ENCODE measurements around the gene LRP1-AS. TPM values are rescaled to one million over a fixed set of nuclear protein-coding genes. Genes with fewer than 3 reads are reported as not detected.

The LRP1-AS gene
- total RNA-seq, 2 donors from 2014 or later = not detected

DNA sequence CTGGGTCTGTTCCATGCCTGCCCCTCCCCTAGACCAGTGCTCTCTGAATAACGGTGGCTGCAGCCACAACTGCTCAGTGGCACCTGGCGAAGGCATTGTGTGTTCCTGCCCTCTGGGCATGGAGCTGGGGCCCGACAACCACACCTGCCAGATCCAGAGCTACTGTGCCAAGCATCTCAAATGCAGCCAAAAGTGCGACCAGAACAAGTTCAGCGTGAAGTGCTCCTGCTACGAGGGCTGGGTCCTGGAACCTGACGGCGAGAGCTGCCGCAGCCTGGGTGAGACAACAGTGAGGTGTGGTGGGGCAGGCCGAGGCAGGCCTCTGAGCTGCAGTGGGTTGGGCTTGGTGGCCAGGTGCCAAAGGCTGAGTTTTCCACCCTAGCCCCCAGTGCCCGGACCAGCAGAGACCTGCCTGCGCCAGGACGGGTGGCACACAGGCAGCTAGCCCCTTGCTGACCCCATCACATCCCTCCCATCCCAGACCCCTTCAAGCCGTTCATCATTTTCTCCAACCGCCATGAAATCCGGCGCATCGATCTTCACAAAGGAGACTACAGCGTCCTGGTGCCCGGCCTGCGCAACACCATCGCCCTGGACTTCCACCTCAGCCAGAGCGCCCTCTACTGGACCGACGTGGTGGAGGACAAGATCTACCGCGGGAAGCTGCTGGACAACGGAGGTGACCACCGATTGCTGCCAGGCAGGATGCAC lies 28.2 kb upstream of the LRP1-AS start:
- no peak overlapping the region for H3K27ac Mint-ChIP-seq
- no peak overlapping the region for H3K4me3 Mint-ChIP-seq
- H3K27me3 Mint-ChIP-seq = peaks cover 0 to 4% of the 10 kb centered on the region in 2 donors
- no peak for ATAC-seq
- no peaks in the 10 kb centered on the region for H3K4me1 Mint-ChIP-seq (ENCODE audit: low read depth in 2 of 2)
- H3K9me3 Mint-ChIP-seq = no peaks in the 10 kb centered on the region
- DNase-seq (ENCODE audit: low spot score) = peak; percentile 71
- H3K36me3 Mint-ChIP-seq = no peaks in the 10 kb centered on the region

DNA sequence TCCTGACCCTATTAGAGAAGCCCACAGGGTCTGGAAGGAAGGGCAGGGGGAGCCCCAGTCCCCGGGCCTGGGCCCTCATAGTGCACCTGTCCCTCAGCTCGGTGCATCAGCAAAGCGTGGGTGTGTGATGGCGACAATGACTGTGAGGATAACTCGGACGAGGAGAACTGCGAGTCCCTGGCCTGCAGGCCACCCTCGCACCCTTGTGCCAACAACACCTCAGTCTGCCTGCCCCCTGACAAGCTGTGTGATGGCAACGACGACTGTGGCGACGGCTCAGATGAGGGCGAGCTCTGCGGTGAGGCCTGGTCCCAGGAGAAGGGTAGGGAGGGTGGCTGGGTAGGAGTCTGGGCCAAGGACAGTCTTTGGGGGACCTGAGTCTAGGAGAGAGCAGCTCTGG lies 26.3 kb upstream of the LRP1-AS start:
- H3K4me1 Mint-ChIP-seq (ENCODE audit: low read depth in 2 of 2) = no peaks in the 10 kb centered on the region
- H3K36me3 Mint-ChIP-seq = no peaks in the 10 kb centered on the region
- H3K4me3 Mint-ChIP-seq = no peak overlapping the region
- H3K27me3 Mint-ChIP-seq = peaks cover 0 to 6% of the 10 kb centered on the region in 2 donors
- no peaks in the 10 kb centered on the region for H3K9me3 Mint-ChIP-seq
- DNase-seq (ENCODE audit: low spot score) (no peak), ATAC-seq (no peak)
- H3K27ac Mint-ChIP-seq = no peak overlapping the region

DNA sequence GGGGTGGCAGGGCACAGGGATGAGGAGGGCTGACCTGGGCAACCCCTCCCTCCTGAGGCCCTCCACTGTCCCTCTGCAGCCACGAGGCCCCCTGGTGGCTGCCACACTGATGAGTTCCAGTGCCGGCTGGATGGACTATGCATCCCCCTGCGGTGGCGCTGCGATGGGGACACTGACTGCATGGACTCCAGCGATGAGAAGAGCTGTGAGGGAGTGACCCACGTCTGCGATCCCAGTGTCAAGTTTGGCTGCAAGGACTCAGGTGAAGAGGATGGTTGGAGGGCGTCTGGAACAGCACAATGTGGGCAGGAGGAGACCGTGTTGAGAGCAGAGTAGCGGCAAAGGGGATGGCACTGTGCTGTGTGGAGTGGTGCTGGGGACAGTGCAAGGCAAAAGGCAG lies 25.7 kb upstream of the LRP1-AS start:
- no peak for DNase-seq (ENCODE audit: low spot score)
- H3K36me3 Mint-ChIP-seq = no peaks in the 10 kb centered on the region
- peak; percentile 18 to 46 for ATAC-seq
- H3K4me3 Mint-ChIP-seq = no peak overlapping the region
- no peak overlapping the region for H3K27ac Mint-ChIP-seq
- no peaks in the 10 kb centered on the region for H3K9me3 Mint-ChIP-seq
- no peaks in the 10 kb centered on the region for H3K4me1 Mint-ChIP-seq (ENCODE audit: low read depth in 2 of 2)
- H3K27me3 Mint-ChIP-seq = peaks cover 0 to 4% of the 10 kb centered on the region in 2 donors

GRCh38 chr12:57171668-57172067 lies 24.2 kb upstream of the LRP1-AS start:
- DNase-seq (ENCODE audit: low spot score) (no peak), ATAC-seq (no peak)
- Mint-ChIP-seq H3K27me3 (peaks cover 0 to 4% of the 10 kb centered on the region in 2 donors), H3K9me3 (no peaks in the 10 kb centered on the region), H3K36me3 (no peaks in the 10 kb centered on the region), H3K27ac (no peak overlapping the region), H3K4me1 (ENCODE audit: low read depth in 2 of 2) (no peaks in the 10 kb centered on the region), H3K4me3 (no peak overlapping the region)

GRCh38 chr12:57170927-57171326 lies 23.5 kb upstream of the LRP1-AS start:
- peaks cover 0 to 4% of the 10 kb centered on the region in 2 donors for H3K27me3 Mint-ChIP-seq
- H3K9me3 Mint-ChIP-seq = no peaks in the 10 kb centered on the region
- ATAC-seq = no peak
- H3K27ac Mint-ChIP-seq = no peak overlapping the region
- DNase-seq (ENCODE audit: low spot score) = no peak
- H3K36me3 Mint-ChIP-seq = no peaks in the 10 kb centered on the region
- H3K4me1 Mint-ChIP-seq (ENCODE audit: low read depth in 2 of 2) = no peaks in the 10 kb centered on the region
- no peak overlapping the region for H3K4me3 Mint-ChIP-seq

DNA sequence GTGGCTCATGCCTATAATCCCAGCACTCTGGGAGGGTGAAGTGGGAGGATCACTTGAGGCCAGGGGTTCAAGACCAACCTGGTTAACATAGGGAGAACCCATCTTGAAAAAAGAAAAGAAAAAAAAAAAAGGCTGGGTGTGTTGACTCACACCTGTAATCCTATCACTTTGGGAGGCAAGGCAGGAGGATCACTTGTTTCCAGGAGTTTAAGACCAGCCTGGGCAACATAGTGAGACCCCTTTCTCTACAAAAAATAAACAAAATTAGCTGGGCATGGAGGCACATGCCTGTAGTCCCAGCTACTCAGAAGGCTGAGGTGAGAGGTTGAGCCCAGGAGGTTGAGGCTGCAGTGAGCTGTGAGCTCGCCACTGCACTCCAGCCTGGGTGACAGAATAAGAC lies 23.0 kb upstream of the LRP1-AS start:
- no peaks in the 10 kb centered on the region for H3K9me3 Mint-ChIP-seq
- no peak overlapping the region for H3K27ac Mint-ChIP-seq
- H3K4me3 Mint-ChIP-seq = no peak overlapping the region
- peaks cover 0 to 4% of the 10 kb centered on the region in 2 donors for H3K27me3 Mint-ChIP-seq
- H3K36me3 Mint-ChIP-seq = no peaks in the 10 kb centered on the region
- no peak for ATAC-seq
- no peaks in the 10 kb centered on the region for H3K4me1 Mint-ChIP-seq (ENCODE audit: low read depth in 2 of 2)
- DNase-seq (ENCODE audit: low spot score) = no peak

- no peak for DNase-seq (ENCODE audit: low spot score)
- Mint-ChIP-seq H3K36me3 (no peaks in the 10 kb centered on the region), H3K9me3 (no peaks in the 10 kb centered on the region), H3K27me3 (peaks cover 0 to 4% of the 10 kb centered on the region in 2 donors), H3K4me3 (no peak overlapping the region), H3K27ac (no peak overlapping the region), H3K4me1 (ENCODE audit: low read depth in 2 of 2) (no peaks in the 10 kb centered on the region)
- no peak for ATAC-seq
Observed at GRCh38 chr12:57169969-57170368, 22.6 kb upstream of the LRP1-AS start.

GRCh38 chr12:57169046-57169795 lies 21.8 kb upstream of the LRP1-AS start:
- no peak overlapping the region for H3K4me3 Mint-ChIP-seq
- no peak overlapping the region for H3K27ac Mint-ChIP-seq
- peaks cover 0 to 4% of the 10 kb centered on the region in 2 donors for H3K27me3 Mint-ChIP-seq

GRCh38 chr12:57168058-57168457 lies 20.6 kb upstream of the LRP1-AS start:
- no peak for DNase-seq (ENCODE audit: low spot score)
- Mint-ChIP-seq H3K27me3 (peaks cover 0 to 3% of the 10 kb centered on the region in 2 donors), H3K27ac (no peak overlapping the region), H3K9me3 (no peaks in the 10 kb centered on the region), H3K36me3 (no peaks in the 10 kb centered on the region), H3K4me3 (no peak overlapping the region), H3K4me1 (ENCODE audit: low read depth in 2 of 2) (no peaks in the 10 kb centered on the region)
- no peak for ATAC-seq

More at GRCh38 chr12:57169046-57169795, 21.8 kb upstream of the LRP1-AS start:
- Mint-ChIP-seq H3K4me1 (ENCODE audit: low read depth in 2 of 2) (no peaks in the 10 kb centered on the region), H3K36me3 (no peaks in the 10 kb centered on the region), H3K9me3 (no peaks in the 10 kb centered on the region)
- ATAC-seq = no peak
- DNase-seq (ENCODE audit: low spot score) = no peak

DNA sequence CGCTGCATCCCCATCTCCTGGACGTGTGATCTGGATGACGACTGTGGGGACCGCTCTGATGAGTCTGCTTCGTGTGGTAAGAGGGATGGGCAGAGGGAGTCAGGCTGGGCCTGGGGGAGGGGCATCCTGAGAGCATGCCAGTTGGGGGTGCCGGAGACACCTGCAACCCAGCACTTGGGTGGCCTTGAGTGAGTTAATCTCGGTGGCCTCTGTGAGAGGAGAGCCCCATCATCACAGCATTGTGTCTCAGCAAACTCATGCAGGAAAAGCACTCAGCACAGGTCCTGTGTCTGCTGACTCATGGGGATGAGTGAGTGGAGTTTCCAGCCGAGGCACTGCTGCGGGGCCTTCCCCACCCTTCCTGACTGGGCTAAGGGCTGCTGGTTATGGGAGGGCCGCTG lies 19.6 kb upstream of the LRP1-AS start:
- H3K9me3 Mint-ChIP-seq = no peaks in the 10 kb centered on the region
- ATAC-seq = peak; percentile 40 to 51
- H3K4me3 Mint-ChIP-seq = no peak overlapping the region
- no peak for DNase-seq (ENCODE audit: low spot score)
- H3K27me3 Mint-ChIP-seq = peaks cover 0 to 2% of the 10 kb centered on the region in 2 donors
- no peak overlapping the region for H3K27ac Mint-ChIP-seq
- H3K4me1 Mint-ChIP-seq (ENCODE audit: low read depth in 2 of 2) = no peaks in the 10 kb centered on the region
- H3K36me3 Mint-ChIP-seq = no peaks in the 10 kb centered on the region

GRCh38 chr12:57165741-57166140 lies 18.3 kb upstream of the LRP1-AS start:
- Mint-ChIP-seq H3K36me3 (no peaks in the 10 kb centered on the region), H3K9me3 (no peaks in the 10 kb centered on the region), H3K4me3 (no peak overlapping the region), H3K4me1 (ENCODE audit: low read depth in 2 of 2) (no peaks in the 10 kb centered on the region), H3K27ac (no peak overlapping the region), H3K27me3 (peaks cover 0 to 2% of the 10 kb centered on the region in 2 donors)
- ATAC-seq (no peak), DNase-seq (ENCODE audit: low spot score) (no peak)

- H3K27me3 Mint-ChIP-seq = peaks cover 0 to 2% of the 10 kb centered on the region in 2 donors
- DNase-seq (ENCODE audit: low spot score) (no peak), ATAC-seq (no peak)
- no peaks in the 10 kb centered on the region for H3K36me3 Mint-ChIP-seq
- no peak overlapping the region for H3K4me3 Mint-ChIP-seq
- peaks cover 0 to 3% of the 10 kb centered on the region in 2 donors for H3K4me1 Mint-ChIP-seq (ENCODE audit: low read depth in 2 of 2)
- no peak overlapping the region for H3K27ac Mint-ChIP-seq
- no peaks in the 10 kb centered on the region for H3K9me3 Mint-ChIP-seq
Observed at GRCh38 chr12:57164966-57165625, 17.7 kb upstream of the LRP1-AS start.

DNA sequence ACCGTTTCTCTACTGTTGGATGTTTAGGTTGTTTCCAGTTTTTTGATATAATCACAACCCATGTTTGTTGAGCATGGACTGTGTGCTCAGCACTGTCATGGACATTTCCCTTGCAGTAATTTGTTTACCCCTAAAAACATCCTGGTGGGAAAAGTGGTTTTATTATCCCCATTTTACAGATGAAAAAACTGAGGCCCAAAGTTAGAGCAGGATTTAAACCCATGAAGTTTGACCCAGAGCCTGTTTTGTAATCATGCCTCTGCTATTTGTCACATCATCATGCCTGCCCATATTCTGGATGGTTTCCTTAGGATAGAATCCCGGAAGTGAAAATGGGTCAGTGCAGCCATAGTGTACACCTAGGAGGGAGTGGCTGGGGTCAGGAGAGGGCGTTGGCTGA lies 17.0 kb upstream of the LRP1-AS start:
- Mint-ChIP-seq H3K9me3 (no peaks in the 10 kb centered on the region), H3K4me1 (ENCODE audit: low read depth in 2 of 2) (peaks cover 0 to 3% of the 10 kb centered on the region in 2 donors), H3K36me3 (no peaks in the 10 kb centered on the region), H3K27me3 (peaks cover 0 to under 1% of the 10 kb centered on the region in 2 donors), H3K4me3 (no peak overlapping the region), H3K27ac (no peak overlapping the region)
- DNase-seq (ENCODE audit: low spot score) (no peak), ATAC-seq (no peak)

DNA sequence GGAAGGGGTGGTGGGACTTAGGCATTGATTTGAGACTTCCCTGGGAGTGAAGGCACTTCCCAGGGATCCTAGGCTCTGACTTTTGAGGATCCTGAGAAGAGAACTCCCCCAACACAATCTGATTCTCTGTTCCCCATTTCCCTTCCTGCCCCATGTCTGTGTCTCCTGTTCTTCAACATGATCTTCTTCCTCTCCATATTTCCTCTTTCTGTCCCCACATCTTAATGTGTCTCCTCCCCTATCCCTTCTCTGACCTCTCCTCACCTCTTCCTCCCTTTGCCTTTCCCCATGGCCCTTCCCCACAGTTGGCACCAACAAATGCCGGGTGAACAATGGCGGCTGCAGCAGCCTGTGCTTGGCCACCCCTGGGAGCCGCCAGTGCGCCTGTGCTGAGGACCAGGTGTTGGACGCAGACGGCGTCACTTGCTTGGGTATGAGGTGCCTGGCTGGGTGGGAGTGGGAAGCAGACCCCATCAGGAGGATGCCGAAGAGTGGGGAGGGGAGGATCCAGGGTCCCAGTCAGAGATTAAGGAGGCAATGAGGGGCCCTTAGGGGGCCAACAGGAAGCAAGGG lies 15.2 kb upstream of the LRP1-AS start:
- no peak for DNase-seq (ENCODE audit: low spot score)
- no peak for ATAC-seq
- H3K27ac Mint-ChIP-seq = no peak overlapping the region
- no peak overlapping the region for H3K4me3 Mint-ChIP-seq
- H3K27me3 Mint-ChIP-seq = no peaks in the 10 kb centered on the region
- H3K36me3 Mint-ChIP-seq = no peaks in the 10 kb centered on the region
- peaks cover 7 to 10% of the 10 kb centered on the region in 2 donors for H3K4me1 Mint-ChIP-seq (ENCODE audit: low read depth in 2 of 2)
- no peaks in the 10 kb centered on the region for H3K9me3 Mint-ChIP-seq

All from natural killer cell treated with Interleukin-12 subunit alpha and Interleukin-12 subunit beta and Interleukin-15 and Interleukin-18, amount 100 ng/mL, for 72 hours (primary cell).